AG04449 (cell line): ENCODE data around the gene C3orf22.

Experiments
- CTCF ChIA-PET: fragments of 350-600 bp; formaldehyde crosslinking; extraction: SDS; loops from one replicate; lab custom pipeline; 2021; ENCODE audit warnings: antibody characterized with exemption; lab: Yijun Ruan, JAX
- POLR2A ChIA-PET: fragments of 400-600, 350-600 bp; formaldehyde crosslinking; extraction: SDS; loops from one replicate; lab custom pipeline; 2020; ENCODE audit warnings: antibody characterized with exemption, inconsistent platforms; lab: Yijun Ruan, JAX
- DNase-seq: peaks from one replicate; pipeline ENCODE4 v3.0.0-alpha.2; 2010; ENCODE audit warnings: low read depth, low spot score
- H3K4me3 ChIP-seq: 2 replicates; pipeline ENCODE4 v1.5.1; 2011; ENCODE audit warnings: low read depth, mild to moderate bottlenecking, control low read depth, low read length
- CTCF ChIP-seq: IDR thresholded peaks from one replicate; pipeline ENCODE4 v1.5.1; 2011; ENCODE audit warnings: mild to moderate bottlenecking, moderate library complexity, low read length, control low read depth, inconsistent platforms; ENCODE audit not compliant: insufficient read depth; ENCODE audit errors: missing control alignments

The C3orf22 gene

GRCh38 chr3:126545544-126545943 is 13.2 kb downstream of the C3orf22 start:
- no peak overlapping the region for H3K4me3 ChIP-seq
- CTCF ChIA-PET: no interaction called here
- DNase-seq: no peak
- POLR2A ChIA-PET: no interaction called here
- TF ChIP-seq CTCF: no peak

GRCh38 chr3:126544596-126545281 is 14.0 kb downstream of the C3orf22 start:
- no peak for DNase-seq
- CTCF ChIA-PET: no interaction called here

GRCh38 chr3:126543457-126544061 is 15.2 kb downstream of the C3orf22 start:
- DNase-seq: no peak
- ChIA-PET POLR2A (no interaction called here), CTCF (no interaction called here)
- H3K4me3 ChIP-seq: no peak overlapping the region
- no peak for TF ChIP-seq CTCF

More at GRCh38 chr3:126544596-126545281, 14.0 kb downstream of the C3orf22 start:
- no peak for TF ChIP-seq CTCF
- POLR2A ChIA-PET: no interaction called here
- no peak overlapping the region for H3K4me3 ChIP-seq

- CTCF ChIA-PET: no interaction called here
- no peak overlapping the region for H3K4me3 ChIP-seq
- TF ChIP-seq CTCF: no peak
- DNase-seq: no peak
- POLR2A ChIA-PET: no interaction called here
Measured at GRCh38 chr3:126542340-126543241, 16.1 kb downstream of the C3orf22 start.

- DNase-seq: no peak
- ChIA-PET CTCF (no interaction called here), POLR2A (no interaction called here)
- no peak overlapping the region for H3K4me3 ChIP-seq
- TF ChIP-seq CTCF: no peak
Measured at GRCh38 chr3:126541628-126542339, 16.9 kb downstream of the C3orf22 start.
